ENCODE data around the gene IP6K1.
"Not testable (repeated sequence)": the region's sequence is repeated elsewhere in the genome, so short reads cannot be mapped to it uniquely, and the experiment has no call there.

- TF ChIP-seq CTCF (IDR thresholded peaks at IDR 0.05 in 4 of 5, conservative IDR thresholded peaks at IDR 0.05 in 1 of 5); POLR2A (IDR thresholded peaks at IDR 0.05): not testable (repeated sequence)
Observed at GRCh38 chr3:49685103-49685502, 101.2 kb downstream of the IP6K1 start.

All from gastrocnemius medialis (tissue), 4 donors.